HCT116 (cell line): ENCODE data around the gene NSD2.

Experiments used
- CEBPB ChIP-seq: IDR thresholded peaks from 2 replicates; pipeline ENCODE4 v1.6.1; 2012; ENCODE audit warnings: low read depth
- EZH2 ChIP-seq: fragments of 200-600 bp; sonication (generic); IDR thresholded peaks from 2 replicates; pipeline ENCODE4 v1.6.1; 2017; ENCODE audit warnings: antibody characterized with exemption, mixed run types
- EZH2phosphoT487 ChIP-seq: fragments of 200-600 bp; IDR thresholded peaks from 2 replicates; pipeline ENCODE4 v1.6.1; 2018; ENCODE audit warnings: antibody characterized with exemption, borderline replicate concordance
- POLR2A ChIP-seq: IDR thresholded peaks from 2 replicates; pipeline ENCODE4 v1.7.0; 2011; ENCODE audit warnings: borderline replicate concordance; ENCODE audit not compliant: insufficient read depth, insufficient read length; ENCODE audit errors: extremely low read depth
- POLR2AphosphoS5 ChIP-seq: IDR thresholded peaks from 2 replicates; pipeline ENCODE4 v1.6.1; 2011; ENCODE audit warnings: mild to moderate bottlenecking, low read depth, low read length, moderate library complexity
- RAD21 ChIP-seq: IDR thresholded peaks from 2 replicates; pipeline ENCODE4 v1.6.1; 2012; ENCODE audit warnings: low read depth, mild to moderate bottlenecking
- YY1 ChIP-seq: IDR thresholded peaks from 2 replicates; pipeline ENCODE4 v1.6.1; 2011; ENCODE audit warnings: low read length, low read depth, moderate library complexity, mild to moderate bottlenecking; ENCODE audit not compliant: insufficient replicate concordance; ENCODE audit errors: extremely low read depth
- ZFX ChIP-seq: fragments of 450-650 bp; IDR thresholded peaks from 2 replicates; pipeline ENCODE4 v1.6.1; 2017
- TF ChIP-seq, protein P1 (sequence below), 3 experiments: fragments of 200-600 bp in 1 of 3; sonication (generic) in 1 of 3; IDR thresholded peaks in 2 of 3; conservative IDR thresholded peaks in 1 of 3; 2 replicates each; pipeline ENCODE4 v1.5.1; 2012 to 2017; ENCODE audit warnings: low read depth in 2 of 3, low read length in 2 of 3, antibody characterized with exemption in 1 of 3, borderline replicate concordance in 1 of 3, control low read depth in 1 of 3, mild to moderate bottlenecking in 1 of 3, mixed read lengths in 1 of 3, mixed run types in 1 of 3, moderate library complexity in 1 of 3; ENCODE audit not compliant: insufficient read depth in 1 of 3
- TF ChIP-seq, protein P2 (sequence below): IDR thresholded peaks from 2 replicates; pipeline ENCODE4 v1.6.1; 2011; ENCODE audit warnings: mild to moderate bottlenecking, low read length, moderate library complexity; ENCODE audit not compliant: insufficient replicate concordance; ENCODE audit errors: extremely low read depth
- TF ChIP-seq, protein P3 (sequence below): IDR thresholded peaks from 2 replicates; pipeline ENCODE4 v1.6.1; 2012
- TF ChIP-seq, protein P4 (sequence below): IDR thresholded peaks from 2 replicates; pipeline ENCODE4 v1.6.1; 2012

DNA sequence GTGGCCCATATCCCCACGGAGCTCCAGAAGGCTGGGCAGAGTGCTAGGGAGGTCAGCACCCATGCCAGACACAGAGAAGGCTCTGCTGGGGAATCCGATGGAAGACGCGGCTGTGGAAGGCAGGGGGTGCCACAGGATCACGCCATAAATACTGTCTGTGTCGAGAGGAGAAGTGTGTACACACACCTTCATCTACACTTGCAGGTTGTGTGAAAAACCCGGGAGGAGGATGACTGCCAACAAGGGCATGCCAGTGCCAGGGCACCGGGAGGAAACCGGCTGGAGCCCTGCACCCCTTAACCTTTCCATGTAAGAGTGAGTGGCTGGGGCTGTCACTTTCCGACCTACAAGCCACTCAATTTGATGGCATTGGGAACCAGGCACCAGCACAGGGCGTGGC, 46.4 kb upstream of the NSD2 start:
- TF ChIP-seq CEBPB (no peak), EZH2phosphoT487 (no peak), POLR2A (no peak), EZH2 (no peak), ZFX (no peak), POLR2AphosphoS5 (no peak), RAD21 (no peak), YY1 (no peak)
- TF ChIP-seq, protein P1, sequence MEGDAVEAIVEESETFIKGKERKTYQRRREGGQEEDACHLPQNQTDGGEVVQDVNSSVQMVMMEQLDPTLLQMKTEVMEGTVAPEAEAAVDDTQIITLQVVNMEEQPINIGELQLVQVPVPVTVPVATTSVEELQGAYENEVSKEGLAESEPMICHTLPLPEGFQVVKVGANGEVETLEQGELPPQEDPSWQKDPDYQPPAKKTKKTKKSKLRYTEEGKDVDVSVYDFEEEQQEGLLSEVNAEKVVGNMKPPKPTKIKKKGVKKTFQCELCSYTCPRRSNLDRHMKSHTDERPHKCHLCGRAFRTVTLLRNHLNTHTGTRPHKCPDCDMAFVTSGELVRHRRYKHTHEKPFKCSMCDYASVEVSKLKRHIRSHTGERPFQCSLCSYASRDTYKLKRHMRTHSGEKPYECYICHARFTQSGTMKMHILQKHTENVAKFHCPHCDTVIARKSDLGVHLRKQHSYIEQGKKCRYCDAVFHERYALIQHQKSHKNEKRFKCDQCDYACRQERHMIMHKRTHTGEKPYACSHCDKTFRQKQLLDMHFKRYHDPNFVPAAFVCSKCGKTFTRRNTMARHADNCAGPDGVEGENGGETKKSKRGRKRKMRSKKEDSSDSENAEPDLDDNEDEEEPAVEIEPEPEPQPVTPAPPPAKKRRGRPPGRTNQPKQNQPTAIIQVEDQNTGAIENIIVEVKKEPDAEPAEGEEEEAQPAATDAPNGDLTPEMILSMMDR (IDR thresholded peaks at IDR 0.05 in 2 of 3, conservative IDR thresholded peaks at IDR 0.05 in 1 of 3; ENCODE audit: borderline replicate concordance in 1 of 3, insufficient read depth in 1 of 3, low read depth in 2 of 3, low read length in 2 of 3), result no peak
- TF ChIP-seq, protein P2, sequence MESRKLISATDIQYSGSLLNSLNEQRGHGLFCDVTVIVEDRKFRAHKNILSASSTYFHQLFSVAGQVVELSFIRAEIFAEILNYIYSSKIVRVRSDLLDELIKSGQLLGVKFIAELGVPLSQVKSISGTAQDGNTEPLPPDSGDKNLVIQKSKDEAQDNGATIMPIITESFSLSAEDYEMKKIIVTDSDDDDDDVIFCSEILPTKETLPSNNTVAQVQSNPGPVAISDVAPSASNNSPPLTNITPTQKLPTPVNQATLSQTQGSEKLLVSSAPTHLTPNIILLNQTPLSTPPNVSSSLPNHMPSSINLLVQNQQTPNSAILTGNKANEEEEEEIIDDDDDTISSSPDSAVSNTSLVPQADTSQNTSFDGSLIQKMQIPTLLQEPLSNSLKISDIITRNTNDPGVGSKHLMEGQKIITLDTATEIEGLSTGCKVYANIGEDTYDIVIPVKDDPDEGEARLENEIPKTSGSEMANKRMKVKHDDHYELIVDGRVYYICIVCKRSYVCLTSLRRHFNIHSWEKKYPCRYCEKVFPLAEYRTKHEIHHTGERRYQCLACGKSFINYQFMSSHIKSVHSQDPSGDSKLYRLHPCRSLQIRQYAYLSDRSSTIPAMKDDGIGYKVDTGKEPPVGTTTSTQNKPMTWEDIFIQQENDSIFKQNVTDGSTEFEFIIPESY, result no peak
- TF ChIP-seq, protein P3, sequence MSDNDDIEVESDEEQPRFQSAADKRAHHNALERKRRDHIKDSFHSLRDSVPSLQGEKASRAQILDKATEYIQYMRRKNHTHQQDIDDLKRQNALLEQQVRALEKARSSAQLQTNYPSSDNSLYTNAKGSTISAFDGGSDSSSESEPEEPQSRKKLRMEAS, result no peak
- TF ChIP-seq, protein P4, sequence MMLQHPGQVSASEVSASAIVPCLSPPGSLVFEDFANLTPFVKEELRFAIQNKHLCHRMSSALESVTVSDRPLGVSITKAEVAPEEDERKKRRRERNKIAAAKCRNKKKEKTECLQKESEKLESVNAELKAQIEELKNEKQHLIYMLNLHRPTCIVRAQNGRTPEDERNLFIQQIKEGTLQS, result no peak
